Panc1 (cell line): ENCODE data around the gene ACTL6A.

Experiments
- TCF7L2 ChIP-seq: IDR thresholded peaks from 2 replicates; pipeline ENCODE4 v1.6.1; 2011; ENCODE audit warnings: mild to moderate bottlenecking, low read depth, low read length, inconsistent platforms
- TF ChIP-seq, protein P1 (sequence below): fragments of 450-650 bp; IDR thresholded peaks from 2 replicates; pipeline ENCODE4 v1.5.1; 2017; ENCODE audit warnings: mild to moderate bottlenecking

DNA sequence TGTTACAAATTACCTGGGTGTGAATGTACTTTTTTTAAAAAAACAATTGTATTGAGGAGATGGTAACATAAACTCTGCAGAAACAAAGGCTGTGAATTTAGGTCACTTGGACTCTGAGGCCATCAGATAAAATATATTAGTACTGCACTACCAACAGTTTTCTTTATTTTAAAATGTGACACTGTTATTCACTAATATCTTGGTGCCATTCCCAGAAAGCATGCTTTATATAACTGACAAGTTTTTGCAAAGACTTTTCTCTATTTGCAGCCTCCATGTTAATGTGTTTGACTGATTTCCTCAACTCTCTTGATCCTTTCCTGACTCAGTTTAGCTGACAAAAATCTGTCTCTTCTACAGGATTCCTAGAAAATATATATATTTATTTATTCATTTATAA lies 26.5 kb upstream of the ACTL6A start:
- TF ChIP-seq TCF7L2: no peak
- TF ChIP-seq, protein P1, sequence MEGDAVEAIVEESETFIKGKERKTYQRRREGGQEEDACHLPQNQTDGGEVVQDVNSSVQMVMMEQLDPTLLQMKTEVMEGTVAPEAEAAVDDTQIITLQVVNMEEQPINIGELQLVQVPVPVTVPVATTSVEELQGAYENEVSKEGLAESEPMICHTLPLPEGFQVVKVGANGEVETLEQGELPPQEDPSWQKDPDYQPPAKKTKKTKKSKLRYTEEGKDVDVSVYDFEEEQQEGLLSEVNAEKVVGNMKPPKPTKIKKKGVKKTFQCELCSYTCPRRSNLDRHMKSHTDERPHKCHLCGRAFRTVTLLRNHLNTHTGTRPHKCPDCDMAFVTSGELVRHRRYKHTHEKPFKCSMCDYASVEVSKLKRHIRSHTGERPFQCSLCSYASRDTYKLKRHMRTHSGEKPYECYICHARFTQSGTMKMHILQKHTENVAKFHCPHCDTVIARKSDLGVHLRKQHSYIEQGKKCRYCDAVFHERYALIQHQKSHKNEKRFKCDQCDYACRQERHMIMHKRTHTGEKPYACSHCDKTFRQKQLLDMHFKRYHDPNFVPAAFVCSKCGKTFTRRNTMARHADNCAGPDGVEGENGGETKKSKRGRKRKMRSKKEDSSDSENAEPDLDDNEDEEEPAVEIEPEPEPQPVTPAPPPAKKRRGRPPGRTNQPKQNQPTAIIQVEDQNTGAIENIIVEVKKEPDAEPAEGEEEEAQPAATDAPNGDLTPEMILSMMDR: no peak
